Trophoblast cell (in vitro differentiated cells and primary cell): ENCODE results near the gene SLC25A33.

Experiments used
- DNase-seq, 2 donors: peaks; one replicate each; pipeline ENCODE4 v3.0.0-alpha.2; 2016
- H2AFZ ChIP-seq: 2 replicates; pipeline ENCODE4 v1.6.1; 2013; ENCODE audit warnings: low read length, moderate library complexity, mild to moderate bottlenecking; ENCODE audit not compliant: insufficient read depth, poor library complexity
- H2AK5ac ChIP-seq: 2 replicates; pipeline ENCODE4 v1.6.1; 2013; ENCODE audit warnings: mild to moderate bottlenecking, low read length
- H2BK120ac ChIP-seq: 2 replicates; pipeline ENCODE4 v1.6.1; 2013; ENCODE audit warnings: low read length, mild to moderate bottlenecking, moderate library complexity; ENCODE audit not compliant: insufficient read depth, poor library complexity
- H2BK12ac ChIP-seq: 2 replicates; pipeline ENCODE4 v1.6.1; 2013; ENCODE audit warnings: mild to moderate bottlenecking, low read length, moderate library complexity
- H2BK5ac ChIP-seq: 2 replicates; pipeline ENCODE4 v1.6.1; 2013; ENCODE audit warnings: low read length, low read depth, moderate library complexity, mild to moderate bottlenecking; ENCODE audit not compliant: poor library complexity
- H3K14ac ChIP-seq: 2 replicates; pipeline ENCODE4 v1.6.1; 2013; ENCODE audit warnings: mild to moderate bottlenecking, low read length
- H3K18ac ChIP-seq: 2 replicates; pipeline ENCODE4 v1.6.1; 2013; ENCODE audit warnings: mild to moderate bottlenecking, low read length
- H3K23ac ChIP-seq: 2 replicates; pipeline ENCODE4 v1.6.1; 2013; ENCODE audit warnings: low read length
- H3K27ac ChIP-seq: 2 replicates; pipeline ENCODE4 v1.5.1; 2013; ENCODE audit warnings: low read depth, mild to moderate bottlenecking, inconsistent platforms, low read length, moderate library complexity
- H3K27me3 ChIP-seq: 2 replicates; pipeline ENCODE4 v1.6.1; 2013; ENCODE audit warnings: inconsistent platforms, mild to moderate bottlenecking, low read length, moderate library complexity; ENCODE audit not compliant: insufficient read depth
- H3K36me3 ChIP-seq, 2 experiments: 1 replicate in 1 of 2; 2 replicates in 1 of 2; pipeline ENCODE4 v1.6.1; 2013; ENCODE audit warnings: low read length in 2 of 2, mild to moderate bottlenecking in 2 of 2, moderate library complexity in 1 of 2; ENCODE audit not compliant: insufficient read depth in 2 of 2, control insufficient read depth in 1 of 2
- H3K4ac ChIP-seq: 2 replicates; pipeline ENCODE4 v1.6.1; 2013; ENCODE audit warnings: low read depth, mild to moderate bottlenecking, low read length, moderate library complexity
- H3K4me1 ChIP-seq, 2 experiments: 1 replicate in 1 of 2; 2 replicates in 1 of 2; pipeline ENCODE4 v1.6.1; 2013; ENCODE audit warnings: low read length in 2 of 2, mild to moderate bottlenecking in 2 of 2, moderate library complexity in 1 of 2; ENCODE audit not compliant: insufficient read depth in 2 of 2, control insufficient read depth in 1 of 2
- H3K4me2 ChIP-seq: 2 replicates; pipeline ENCODE4 v1.6.1; 2013; ENCODE audit warnings: inconsistent platforms, mild to moderate bottlenecking, low read length, moderate library complexity
- H3K4me3 ChIP-seq: 2 replicates; pipeline ENCODE4 v1.5.1; 2013; ENCODE audit warnings: mild to moderate bottlenecking, low read depth, low read length, inconsistent platforms
- H3K79me1 ChIP-seq: one replicate; pipeline ENCODE4 v1.6.1; 2013; ENCODE audit warnings: low read length
- H3K79me2 ChIP-seq: 2 replicates; pipeline ENCODE4 v1.6.1; 2013; ENCODE audit warnings: low read length, mild to moderate bottlenecking; ENCODE audit not compliant: control insufficient read depth, insufficient read depth, poor library complexity
- H3K9ac ChIP-seq: 2 replicates; pipeline ENCODE4 v1.6.1; 2013; ENCODE audit warnings: mild to moderate bottlenecking, low read length
- H3K9me3 ChIP-seq: 2 replicates; pipeline ENCODE4 v1.6.1; 2013; ENCODE audit warnings: low read depth, mild to moderate bottlenecking, control low read depth, inconsistent platforms, low read length; ENCODE audit not compliant: insufficient read depth
- H4K12ac ChIP-seq: 2 replicates; pipeline ENCODE4 v1.6.1; 2013; ENCODE audit warnings: low read depth, mild to moderate bottlenecking, low read length, moderate library complexity
- H4K8ac ChIP-seq: 2 replicates; pipeline ENCODE4 v1.6.1; 2013; ENCODE audit warnings: low read depth, mild to moderate bottlenecking, low read length, moderate library complexity
- H4K91ac ChIP-seq: one replicate; pipeline ENCODE4 v1.6.1; 2013; ENCODE audit warnings: low read depth, mild to moderate bottlenecking, low read length, moderate library complexity
- WGBS: extraction: QIAGEN DNeasy Blood & Tissue Kit; methylation state at CpG from one replicate; pipeline ENCODE4 v1.1.7; 2013; ENCODE audit warnings: missing lambda C conversion rate; ENCODE audit not compliant: insufficient read length, insufficient coverage; ENCODE audit errors: extremely low coverage; 5-methylcytosine and 5-hydroxymethylcytosine counted together

Gene SLC25A33

DNA sequence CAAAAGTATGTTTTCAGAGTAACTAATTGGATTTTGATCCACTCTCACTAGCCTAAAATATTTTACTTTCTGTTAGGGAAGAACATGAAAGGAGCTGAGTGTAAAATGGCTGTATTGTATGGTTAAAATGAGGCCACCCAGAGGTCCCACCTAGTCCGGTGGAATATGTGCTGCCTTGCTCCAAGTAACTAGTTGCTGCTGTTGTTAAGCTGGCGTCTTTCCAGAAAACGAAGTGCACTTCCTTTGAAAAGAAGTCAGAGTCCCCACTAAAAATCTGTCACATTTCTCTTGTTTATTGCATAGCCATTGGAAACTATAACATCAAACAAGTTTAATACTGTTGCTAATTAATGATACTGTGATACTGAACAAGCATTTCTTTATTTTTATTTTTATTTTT, 3.2 kb downstream of the SLC25A33 start:
- H3K36me3 ChIP-seq, result no peaks in the 10 kb centered on the region
- no peak overlapping the region for H3K4ac ChIP-seq
- no peak overlapping the region for H4K91ac ChIP-seq
- H3K4me2 ChIP-seq, result no peak overlapping the region
- peaks cover 4% of the 10 kb centered on the region for H3K79me1 ChIP-seq
- no peaks in the 10 kb centered on the region for H3K9me3 ChIP-seq
- H3K27ac ChIP-seq, result no peak overlapping the region
- no peak overlapping the region for H2BK5ac ChIP-seq
- H2BK12ac ChIP-seq, result no peak overlapping the region
- no peak overlapping the region for H2BK120ac ChIP-seq
- no peak overlapping the region for H4K12ac ChIP-seq
- H3K4me1 ChIP-seq, result peaks cover 6 to 15% of the 10 kb centered on the region in 2 experiments
- H2AFZ ChIP-seq, result no peak overlapping the region
- no peaks in the 10 kb centered on the region for H3K27me3 ChIP-seq
- no peak overlapping the region for H4K8ac ChIP-seq
- no peak overlapping the region for H3K23ac ChIP-seq
- H2AK5ac ChIP-seq, result no peak overlapping the region
- no CpG with 5 or more reads among the region's 3 CpGs for WGBS
- no peak for DNase-seq
- no peak overlapping the region for H3K14ac ChIP-seq
- no peak overlapping the region for H3K4me3 ChIP-seq
- H3K18ac ChIP-seq, result no peak overlapping the region
- H3K9ac ChIP-seq, result no peak overlapping the region
- H3K79me2 ChIP-seq, result peaks cover 6% of the 10 kb centered on the region

- peaks cover 0 to 5% of the 10 kb centered on the region in 2 experiments for H3K4me1 ChIP-seq
Observed at GRCh38 chr1:9544926-9545325, 5.7 kb downstream of the SLC25A33 start.

GRCh38 chr1:9549955-9550546, 10.8 kb downstream of the SLC25A33 start:
- H4K8ac ChIP-seq, result no peak overlapping the region

More at GRCh38 chr1:9544926-9545325, 5.7 kb downstream of the SLC25A33 start:
- Histone ChIP-seq H2BK120ac (no peak overlapping the region), H3K79me1 (no peaks in the 10 kb centered on the region), H4K12ac (no peak overlapping the region), H3K14ac (no peak overlapping the region), H2AK5ac (no peak overlapping the region), H2BK12ac (no peak overlapping the region), H3K36me3 (no peaks in the 10 kb centered on the region), H4K91ac (no peak overlapping the region), H3K4me3 (no peak overlapping the region), H3K79me2 (peaks cover 7% of the 10 kb centered on the region), H3K4ac (no peak overlapping the region), H3K27me3 (no peaks in the 10 kb centered on the region), H3K23ac (no peak overlapping the region), H4K8ac (no peak overlapping the region), H3K4me2 (no peak overlapping the region), H3K9ac (no peak overlapping the region), H2AFZ (no peak overlapping the region), H3K18ac (no peak overlapping the region), H3K9me3 (no peaks in the 10 kb centered on the region), H2BK5ac (no peak overlapping the region), H3K27ac (no peak overlapping the region)
- no peak for DNase-seq
- no CpG with 5 or more reads among the region's 3 CpGs for WGBS

DNA sequence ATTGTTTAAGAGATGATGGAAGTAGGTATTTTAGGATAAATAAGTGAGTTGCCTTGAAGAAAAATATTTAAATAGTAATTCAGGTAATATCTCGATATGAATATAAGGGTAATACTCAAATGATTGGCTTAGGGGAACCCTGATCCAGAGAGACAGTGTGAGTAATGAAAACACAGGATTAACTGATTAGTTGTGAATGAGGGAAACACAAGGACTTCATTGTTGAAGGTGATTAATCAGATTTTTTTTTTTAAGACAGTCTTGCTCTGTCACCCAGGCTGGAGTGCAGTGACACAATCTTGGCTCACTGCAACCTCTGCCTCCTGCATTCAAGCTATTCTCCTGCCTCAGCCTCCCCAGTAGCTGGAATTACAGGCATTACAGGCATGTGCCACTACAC, 12.7 kb downstream of the SLC25A33 start:
- H3K27me3 ChIP-seq, result no peaks in the 10 kb centered on the region
- H3K9ac ChIP-seq, result no peak overlapping the region
- no peaks in the 10 kb centered on the region for H3K79me1 ChIP-seq
- no peak overlapping the region for H3K4ac ChIP-seq
- no peak overlapping the region for H2AK5ac ChIP-seq
- H2BK5ac ChIP-seq, result no peak overlapping the region
- H3K9me3 ChIP-seq, result no peaks in the 10 kb centered on the region
- no peak overlapping the region for H3K23ac ChIP-seq
- no peak for DNase-seq
- no peak overlapping the region for H4K91ac ChIP-seq
- no peaks in the 10 kb centered on the region for H3K4me1 ChIP-seq
- H3K36me3 ChIP-seq, result peaks cover 4 to 9% of the 10 kb centered on the region in 2 experiments
- H2BK12ac ChIP-seq, result no peak overlapping the region
- no peak overlapping the region for H3K18ac ChIP-seq
- H3K4me3 ChIP-seq, result no peak overlapping the region
- H3K14ac ChIP-seq, result no peak overlapping the region
- H4K12ac ChIP-seq, result no peak overlapping the region
- H2AFZ ChIP-seq, result no peak overlapping the region
- no peak overlapping the region for H3K4me2 ChIP-seq
- H4K8ac ChIP-seq, result no peak overlapping the region
- no CpG with 5 or more reads among the region's 1 CpG for WGBS
- H3K27ac ChIP-seq, result no peak overlapping the region
- peaks cover 3% of the 10 kb centered on the region for H3K79me2 ChIP-seq
- no peak overlapping the region for H2BK120ac ChIP-seq

More at GRCh38 chr1:9549955-9550546, 10.8 kb downstream of the SLC25A33 start:
- Histone ChIP-seq H2AK5ac (no peak overlapping the region), H3K27ac (no peak overlapping the region), H3K36me3 (no peaks in the 10 kb centered on the region), H2BK5ac (no peak overlapping the region), H4K91ac (no peak overlapping the region), H2AFZ (no peak overlapping the region), H2BK12ac (no peak overlapping the region), H3K79me2 (peaks cover 3% of the 10 kb centered on the region), H4K12ac (no peak overlapping the region), H3K79me1 (no peaks in the 10 kb centered on the region), H3K4me2 (no peak overlapping the region), H3K14ac (no peak overlapping the region), H3K4me3 (no peak overlapping the region), H3K23ac (no peak overlapping the region), H3K4ac (no peak overlapping the region), H3K9me3 (no peaks in the 10 kb centered on the region), H2BK120ac (no peak overlapping the region), H3K9ac (no peak overlapping the region), H3K27me3 (no peaks in the 10 kb centered on the region), H3K18ac (no peak overlapping the region), H3K4me1 (no peaks in the 10 kb centered on the region)
- no CpG with 5 or more reads among the region's 6 CpGs for WGBS
- DNase-seq, result no peak
